ENCODE results near the gene CCDC50. TPM values are rescaled to one million over a fixed set of nuclear protein-coding genes. Genes with fewer than 3 reads are reported as not detected.
A peak's percentile ranks its signal among the peaks of the same experiment; 100 is the strongest.

The CCDC50 gene
- total RNA-seq, 1 donor from 2014 or later: 24.0 TPM

GRCh38 chr3:191372122-191372521 is 42.9 kb downstream of the CCDC50 start:
- Histone ChIP-seq H3K27ac (ENCODE audit: low read depth, low read length) (no peak overlapping the region), H3K27me3 (ENCODE audit: control insufficient read depth in 3 of 3, insufficient read depth in 3 of 3, low read length in 3 of 3) (no peaks in the 10 kb centered on the region), H3K4me1 (ENCODE audit: control insufficient read depth in 3 of 3, insufficient read depth in 3 of 3, low read length in 3 of 3) (peaks cover 0 to 5% (median 0%) of the 10 kb centered on the region in 3 donors), H3K36me3 (ENCODE audit: control insufficient read depth in 3 of 3, insufficient read depth in 3 of 3, low read length in 3 of 3) (peaks cover 6 to 29% (median 22%) of the 10 kb centered on the region in 3 donors), H3K4me3 (ENCODE audit: low read length in 3 of 3) (no peak overlapping the region), H3K9me3 (ENCODE audit: control insufficient read depth in 3 of 3, low read length in 3 of 3) (no peaks in the 10 kb centered on the region), H3K9ac (ENCODE audit: low read depth in 1 of 3, low read length in 3 of 3) (no peak overlapping the region)

GRCh38 chr3:191373327-191373726 is 44.1 kb downstream of the CCDC50 start:
- Histone ChIP-seq H3K4me3 (ENCODE audit: low read length in 3 of 3) (no peak overlapping the region), H3K9me3 (ENCODE audit: control insufficient read depth in 3 of 3, low read length in 3 of 3) (no peaks in the 10 kb centered on the region), H3K9ac (ENCODE audit: low read depth in 1 of 3, low read length in 3 of 3) (no peak overlapping the region), H3K27me3 (ENCODE audit: control insufficient read depth in 3 of 3, insufficient read depth in 3 of 3, low read length in 3 of 3) (no peaks in the 10 kb centered on the region), H3K27ac (ENCODE audit: low read depth, low read length) (no peak overlapping the region), H3K4me1 (ENCODE audit: control insufficient read depth in 3 of 3, insufficient read depth in 3 of 3, low read length in 3 of 3) (peaks cover 2 to 5% (median 3%) of the 10 kb centered on the region in 3 donors), H3K36me3 (ENCODE audit: control insufficient read depth in 3 of 3, insufficient read depth in 3 of 3, low read length in 3 of 3) (peaks cover 6 to 29% (median 22%) of the 10 kb centered on the region in 3 donors)

GRCh38 chr3:191376516-191377141 is 47.4 kb downstream of the CCDC50 start:
- Histone ChIP-seq H3K9ac (ENCODE audit: low read depth in 1 of 3, low read length in 3 of 3) (peak overlapping the region in 1 of 3 donors; percentile 2), H3K4me1 (ENCODE audit: control insufficient read depth in 3 of 3, insufficient read depth in 3 of 3, low read length in 3 of 3) (peaks cover 8 to 10% (median 9%) of the 10 kb centered on the region in 3 donors), H3K27me3 (ENCODE audit: control insufficient read depth in 3 of 3, insufficient read depth in 3 of 3, low read length in 3 of 3) (no peaks in the 10 kb centered on the region), H3K27ac (ENCODE audit: low read depth, low read length) (peak overlapping the region; percentile 57), H3K4me3 (ENCODE audit: low read length in 3 of 3) (no peak overlapping the region), H3K9me3 (ENCODE audit: control insufficient read depth in 3 of 3, low read length in 3 of 3) (no peaks in the 10 kb centered on the region), H3K36me3 (ENCODE audit: control insufficient read depth in 3 of 3, insufficient read depth in 3 of 3, low read length in 3 of 3) (peaks cover 12 to 28% (median 27%) of the 10 kb centered on the region in 3 donors)

GRCh38 chr3:191378142-191378812 is 49.1 kb downstream of the CCDC50 start:
- Histone ChIP-seq H3K9me3 (ENCODE audit: control insufficient read depth in 3 of 3, low read length in 3 of 3) (no peaks in the 10 kb centered on the region), H3K4me1 (ENCODE audit: control insufficient read depth in 3 of 3, insufficient read depth in 3 of 3, low read length in 3 of 3) (peaks cover 8 to 10% (median 9%) of the 10 kb centered on the region in 3 donors), H3K27ac (ENCODE audit: low read depth, low read length) (no peak overlapping the region), H3K27me3 (ENCODE audit: control insufficient read depth in 3 of 3, insufficient read depth in 3 of 3, low read length in 3 of 3) (no peaks in the 10 kb centered on the region), H3K36me3 (ENCODE audit: control insufficient read depth in 3 of 3, insufficient read depth in 3 of 3, low read length in 3 of 3) (peaks cover 19 to 34% (median 33%) of the 10 kb centered on the region in 3 donors), H3K9ac (ENCODE audit: low read depth in 1 of 3, low read length in 3 of 3) (no peak overlapping the region), H3K4me3 (ENCODE audit: low read length in 3 of 3) (no peak overlapping the region)

- Histone ChIP-seq H3K4me3 (ENCODE audit: low read length in 3 of 3) (no peak overlapping the region), H3K27ac (ENCODE audit: low read depth, low read length) (no peak overlapping the region), H3K27me3 (ENCODE audit: control insufficient read depth in 3 of 3, insufficient read depth in 3 of 3, low read length in 3 of 3) (no peaks in the 10 kb centered on the region), H3K9me3 (ENCODE audit: control insufficient read depth in 3 of 3, low read length in 3 of 3) (no peaks in the 10 kb centered on the region), H3K4me1 (ENCODE audit: control insufficient read depth in 3 of 3, insufficient read depth in 3 of 3, low read length in 3 of 3) (peaks cover 8 to 10% (median 9%) of the 10 kb centered on the region in 3 donors), H3K36me3 (ENCODE audit: control insufficient read depth in 3 of 3, insufficient read depth in 3 of 3, low read length in 3 of 3) (peaks cover 19 to 34% (median 33%) of the 10 kb centered on the region in 3 donors), H3K9ac (ENCODE audit: low read depth in 1 of 3, low read length in 3 of 3) (peak overlapping the region in 1 of 3 donors; percentile 23)
These were observed 50.3 kb downstream of the CCDC50 start for GRCh38 chr3:191379446-191379845.

GRCh38 chr3:191380001-191380400 is 50.8 kb downstream of the CCDC50 start:
- Histone ChIP-seq H3K36me3 (ENCODE audit: control insufficient read depth in 3 of 3, insufficient read depth in 3 of 3, low read length in 3 of 3) (peaks cover 17 to 34% (median 30%) of the 10 kb centered on the region in 3 donors), H3K4me1 (ENCODE audit: control insufficient read depth in 3 of 3, insufficient read depth in 3 of 3, low read length in 3 of 3) (peaks cover 8 to 10% (median 9%) of the 10 kb centered on the region in 3 donors)

GRCh38 chr3:191381303-191381702 is 52.1 kb downstream of the CCDC50 start:
- H3K27me3 ChIP-seq (ENCODE audit: control insufficient read depth in 3 of 3, insufficient read depth in 3 of 3, low read length in 3 of 3): no peaks in the 10 kb centered on the region
- H3K36me3 ChIP-seq (ENCODE audit: control insufficient read depth in 3 of 3, insufficient read depth in 3 of 3, low read length in 3 of 3): peaks cover 13 to 26% (median 22%) of the 10 kb centered on the region in 3 donors
- no peak overlapping the region for H3K4me3 ChIP-seq (ENCODE audit: low read length in 3 of 3)
- H3K9ac ChIP-seq (ENCODE audit: low read depth in 1 of 3, low read length in 3 of 3): no peak overlapping the region
- no peak overlapping the region for H3K27ac ChIP-seq (ENCODE audit: low read depth, low read length)
- peaks cover 8 to 10% (median 8%) of the 10 kb centered on the region in 3 donors for H3K4me1 ChIP-seq (ENCODE audit: control insufficient read depth in 3 of 3, insufficient read depth in 3 of 3, low read length in 3 of 3)
- H3K9me3 ChIP-seq (ENCODE audit: control insufficient read depth in 3 of 3, low read length in 3 of 3): no peaks in the 10 kb centered on the region

More at GRCh38 chr3:191380001-191380400, 50.8 kb downstream of the CCDC50 start:
- Histone ChIP-seq H3K9me3 (ENCODE audit: control insufficient read depth in 3 of 3, low read length in 3 of 3) (no peaks in the 10 kb centered on the region), H3K27ac (ENCODE audit: low read depth, low read length) (no peak overlapping the region), H3K9ac (ENCODE audit: low read depth in 1 of 3, low read length in 3 of 3) (no peak overlapping the region), H3K4me3 (ENCODE audit: low read length in 3 of 3) (no peak overlapping the region), H3K27me3 (ENCODE audit: control insufficient read depth in 3 of 3, insufficient read depth in 3 of 3, low read length in 3 of 3) (no peaks in the 10 kb centered on the region)

- no peaks in the 10 kb centered on the region for H3K9me3 ChIP-seq (ENCODE audit: control insufficient read depth in 3 of 3, low read length in 3 of 3)
- H3K4me3 ChIP-seq (ENCODE audit: low read length in 3 of 3): no peak overlapping the region
- peaks cover 13 to 26% (median 23%) of the 10 kb centered on the region in 3 donors for H3K36me3 ChIP-seq (ENCODE audit: control insufficient read depth in 3 of 3, insufficient read depth in 3 of 3, low read length in 3 of 3)
- H3K9ac ChIP-seq (ENCODE audit: low read depth in 1 of 3, low read length in 3 of 3): no peak overlapping the region
- no peak overlapping the region for H3K27ac ChIP-seq (ENCODE audit: low read depth, low read length)
- no peaks in the 10 kb centered on the region for H3K27me3 ChIP-seq (ENCODE audit: control insufficient read depth in 3 of 3, insufficient read depth in 3 of 3, low read length in 3 of 3)
- peaks cover 4 to 10% (median 8%) of the 10 kb centered on the region in 3 donors for H3K4me1 ChIP-seq (ENCODE audit: control insufficient read depth in 3 of 3, insufficient read depth in 3 of 3, low read length in 3 of 3)
These were observed 53.5 kb downstream of the CCDC50 start for GRCh38 chr3:191382661-191383060.

GRCh38 chr3:191383124-191383523 is 53.9 kb downstream of the CCDC50 start:
- peaks cover 4 to 9% (median 7%) of the 10 kb centered on the region in 3 donors for H3K4me1 ChIP-seq (ENCODE audit: control insufficient read depth in 3 of 3, insufficient read depth in 3 of 3, low read length in 3 of 3)
- no peak overlapping the region for H3K9ac ChIP-seq (ENCODE audit: low read depth in 1 of 3, low read length in 3 of 3)
- H3K9me3 ChIP-seq (ENCODE audit: control insufficient read depth in 3 of 3, low read length in 3 of 3): no peaks in the 10 kb centered on the region
- no peak overlapping the region for H3K4me3 ChIP-seq (ENCODE audit: low read length in 3 of 3)
- no peaks in the 10 kb centered on the region for H3K27me3 ChIP-seq (ENCODE audit: control insufficient read depth in 3 of 3, insufficient read depth in 3 of 3, low read length in 3 of 3)
- H3K36me3 ChIP-seq (ENCODE audit: control insufficient read depth in 3 of 3, insufficient read depth in 3 of 3, low read length in 3 of 3): peaks cover 13 to 26% (median 23%) of the 10 kb centered on the region in 3 donors
- H3K27ac ChIP-seq (ENCODE audit: low read depth, low read length): no peak overlapping the region

GRCh38 chr3:191385101-191385500 is 55.9 kb downstream of the CCDC50 start:
- Histone ChIP-seq H3K27me3 (ENCODE audit: control insufficient read depth in 3 of 3, insufficient read depth in 3 of 3, low read length in 3 of 3) (no peaks in the 10 kb centered on the region), H3K36me3 (ENCODE audit: control insufficient read depth in 3 of 3, insufficient read depth in 3 of 3, low read length in 3 of 3) (peaks cover 13 to 32% (median 26%) of the 10 kb centered on the region in 3 donors), H3K4me1 (ENCODE audit: control insufficient read depth in 3 of 3, insufficient read depth in 3 of 3, low read length in 3 of 3) (no peaks in the 10 kb centered on the region), H3K27ac (ENCODE audit: low read depth, low read length) (no peak overlapping the region), H3K4me3 (ENCODE audit: low read length in 3 of 3) (no peak overlapping the region), H3K9ac (ENCODE audit: low read depth in 1 of 3, low read length in 3 of 3) (no peak overlapping the region), H3K9me3 (ENCODE audit: control insufficient read depth in 3 of 3, low read length in 3 of 3) (no peaks in the 10 kb centered on the region)

Measured in skeletal muscle tissue (tissue), 4 donors.